ENCODE measurements around the gene TCL1A. TPM values are rescaled to one million over a fixed set of nuclear protein-coding genes. Genes with fewer than 3 reads are reported as not detected.
"Not testable (repeated sequence)": the region's sequence is repeated elsewhere in the genome, so short reads cannot be mapped to it uniquely, and the experiment has no call there.

TCL1A gene, protein sequence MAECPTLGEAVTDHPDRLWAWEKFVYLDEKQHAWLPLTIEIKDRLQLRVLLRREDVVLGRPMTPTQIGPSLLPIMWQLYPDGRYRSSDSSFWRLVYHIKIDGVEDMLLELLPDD
- total RNA-seq = not detected

DNA sequence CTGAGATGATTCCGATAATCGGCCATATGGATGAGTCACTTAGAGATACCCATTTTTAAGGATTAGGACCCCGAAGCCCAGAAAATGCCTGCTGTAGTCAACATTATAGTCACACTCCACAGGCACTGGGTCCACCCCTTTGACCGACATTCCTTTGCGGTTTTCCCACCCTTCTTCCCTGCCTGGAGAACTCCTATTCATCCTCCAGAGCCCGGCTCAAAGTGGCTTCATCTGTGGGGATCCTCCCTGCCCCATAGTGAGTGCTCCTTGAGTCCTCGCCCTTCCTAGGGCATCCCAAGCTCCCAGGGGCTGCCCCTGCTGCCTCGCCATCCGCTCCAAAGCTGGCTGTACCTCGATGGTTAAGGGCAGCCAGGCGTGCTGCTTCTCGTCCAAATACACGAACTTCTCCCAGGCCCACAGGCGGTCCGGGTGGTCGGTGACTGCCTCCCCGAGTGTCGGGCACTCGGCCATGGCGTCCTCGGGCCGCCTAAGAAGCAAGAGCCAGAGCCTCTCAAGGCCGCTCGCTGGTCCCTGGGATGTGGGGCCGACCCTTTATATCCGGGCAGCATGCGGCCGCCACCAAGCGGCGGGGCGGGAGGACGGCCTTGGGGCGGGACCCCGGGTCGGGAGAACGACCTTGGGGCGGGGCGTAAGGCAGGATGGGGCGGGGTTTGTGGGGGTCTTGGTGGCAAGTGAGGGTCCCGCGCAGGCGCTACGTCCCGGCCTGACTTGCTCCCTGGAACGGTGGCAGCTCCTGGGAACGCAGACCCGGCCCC lies at the start of gene TCL1A:
TCL1A (minus strand) TSS at position 530 of the 776 bp plus-strand sequence; CDS start at position 471, 59 bp downstream.
- DNase-seq = no peak
- ATAC-seq = no peak
- H3K36me3 ChIP-seq (replicated peaks in 1 of 2; ENCODE audit: insufficient read depth in 1 of 2, low read depth in 2 of 2) = no peaks in the 10 kb centered on the region
- 54 to 95% methylated on average over 7 to 39 of the region's 47 CpGs for WGBS, 2 donors
- intact Hi-C loops (cut with DNase I) = no loop called here
- TF ChIP-seq POLR2A (IDR thresholded peaks at IDR 0.05) = no peak
- TF ChIP-seq, protein P1, sequence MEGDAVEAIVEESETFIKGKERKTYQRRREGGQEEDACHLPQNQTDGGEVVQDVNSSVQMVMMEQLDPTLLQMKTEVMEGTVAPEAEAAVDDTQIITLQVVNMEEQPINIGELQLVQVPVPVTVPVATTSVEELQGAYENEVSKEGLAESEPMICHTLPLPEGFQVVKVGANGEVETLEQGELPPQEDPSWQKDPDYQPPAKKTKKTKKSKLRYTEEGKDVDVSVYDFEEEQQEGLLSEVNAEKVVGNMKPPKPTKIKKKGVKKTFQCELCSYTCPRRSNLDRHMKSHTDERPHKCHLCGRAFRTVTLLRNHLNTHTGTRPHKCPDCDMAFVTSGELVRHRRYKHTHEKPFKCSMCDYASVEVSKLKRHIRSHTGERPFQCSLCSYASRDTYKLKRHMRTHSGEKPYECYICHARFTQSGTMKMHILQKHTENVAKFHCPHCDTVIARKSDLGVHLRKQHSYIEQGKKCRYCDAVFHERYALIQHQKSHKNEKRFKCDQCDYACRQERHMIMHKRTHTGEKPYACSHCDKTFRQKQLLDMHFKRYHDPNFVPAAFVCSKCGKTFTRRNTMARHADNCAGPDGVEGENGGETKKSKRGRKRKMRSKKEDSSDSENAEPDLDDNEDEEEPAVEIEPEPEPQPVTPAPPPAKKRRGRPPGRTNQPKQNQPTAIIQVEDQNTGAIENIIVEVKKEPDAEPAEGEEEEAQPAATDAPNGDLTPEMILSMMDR (IDR thresholded peaks at IDR 0.05) = no peak
- H3K9me3 ChIP-seq = no peaks in the 10 kb centered on the region
- no peaks in the 10 kb centered on the region for H3K4me1 ChIP-seq
- no peak within 1 kb of the TSS for H3K4me3 ChIP-seq
- H3K27me3 ChIP-seq = no peaks in the 10 kb centered on the region
- no peak within 1 kb of the TSS for H3K27ac ChIP-seq

DNA sequence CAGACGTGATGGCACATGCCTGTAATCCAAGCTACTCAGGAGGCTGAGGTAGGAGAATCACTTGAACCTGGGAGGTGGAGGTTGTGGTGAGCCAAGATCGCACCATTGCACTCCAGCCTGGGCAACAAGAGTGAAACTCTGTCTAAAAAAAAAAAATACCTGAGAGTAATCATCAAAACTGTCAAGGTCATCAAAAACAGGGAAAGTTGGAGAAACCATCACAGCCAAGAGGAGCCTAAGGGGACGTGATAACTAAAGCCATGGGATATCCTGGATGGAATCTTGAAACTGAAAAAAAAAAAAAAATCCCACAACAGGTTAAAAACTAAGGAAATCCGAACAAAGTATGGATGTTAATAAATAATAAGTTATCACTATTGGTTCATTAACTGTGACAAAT lies 49.1 kb upstream of the TCL1A start:
- ATAC-seq; H3K9me3 ChIP-seq; H3K27me3 ChIP-seq; DNase-seq; H3K27ac ChIP-seq; H3K4me1 ChIP-seq; H3K36me3 ChIP-seq (replicated peaks in 1 of 2; ENCODE audit: insufficient read depth in 1 of 2, low read depth in 2 of 2); intact Hi-C loops (cut with DNase I); H3K4me3 ChIP-seq: not testable (repeated sequence)
- WGBS, 2 donors = 74 to 83% methylated on average over 4 of the region's 4 CpGs

DNA sequence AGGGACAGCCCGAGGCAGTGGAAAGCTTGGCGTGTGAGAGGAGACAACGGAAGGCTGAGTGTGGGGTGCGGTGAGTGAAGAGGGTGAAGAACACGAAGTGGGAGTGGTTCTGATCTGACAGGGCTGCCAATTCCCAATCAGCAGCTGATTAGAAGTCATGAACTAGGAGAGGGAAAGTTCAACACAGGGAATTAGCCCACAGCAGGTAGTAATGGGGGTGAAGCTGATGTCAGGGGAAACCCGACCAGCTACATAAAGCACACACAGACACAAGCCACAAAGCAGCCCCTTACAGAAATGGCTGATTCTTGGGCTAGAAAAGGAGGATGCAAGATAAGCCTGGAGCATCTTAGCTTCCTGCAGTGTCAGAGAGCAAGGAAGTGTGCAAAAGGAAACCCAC lies 47.5 kb upstream of the TCL1A start:
- intact Hi-C loops (cut with DNase I) = no loop called here
- H3K4me3 ChIP-seq = no peak overlapping the region
- ATAC-seq (no peak), DNase-seq (no peak)
- H3K27me3 ChIP-seq = no peaks in the 10 kb centered on the region
- no peaks in the 10 kb centered on the region for H3K36me3 ChIP-seq (replicated peaks in 1 of 2; ENCODE audit: insufficient read depth in 1 of 2, low read depth in 2 of 2)
- WGBS, 2 donors = 58 to 66% methylated on average over 6 of the region's 6 CpGs
- no peak for TF ChIP-seq POLR2A (IDR thresholded peaks at IDR 0.05)
- TF ChIP-seq, protein P1 (IDR thresholded peaks at IDR 0.05) = no peak
- no peak overlapping the region for H3K27ac ChIP-seq
- no peaks in the 10 kb centered on the region for H3K9me3 ChIP-seq
- peaks cover 10% of the 10 kb centered on the region for H3K4me1 ChIP-seq

DNA sequence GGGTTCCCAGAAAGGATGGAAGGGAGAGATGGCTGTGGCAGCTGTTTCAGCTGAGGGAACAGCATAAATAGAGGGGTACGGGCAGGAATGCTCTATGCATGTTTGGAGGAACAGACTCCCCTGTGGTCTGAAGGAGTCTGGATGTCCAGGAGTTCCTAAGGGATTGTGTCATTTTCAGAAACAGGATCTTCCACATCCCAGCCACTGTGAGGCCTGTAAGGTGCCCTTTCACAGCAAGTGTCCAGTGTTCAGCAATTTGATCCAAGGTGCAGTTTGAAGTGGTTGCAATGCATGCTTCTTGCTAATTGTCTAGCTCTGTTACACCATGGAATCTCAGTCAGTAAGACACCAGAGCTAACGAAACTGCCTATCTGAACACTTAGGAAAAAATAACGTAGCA lies 46.7 kb upstream of the TCL1A start:
- H3K27ac ChIP-seq = no peak overlapping the region
- H3K27me3 ChIP-seq = no peaks in the 10 kb centered on the region
- intact Hi-C loops (cut with DNase I) = no loop called here
- H3K9me3 ChIP-seq = no peaks in the 10 kb centered on the region
- WGBS, 2 donors = 84 to 85% methylated on average over 3 of the region's 3 CpGs
- ATAC-seq = no peak
- peaks cover 17% of the 10 kb centered on the region for H3K4me1 ChIP-seq
- no peak for DNase-seq
- TF ChIP-seq POLR2A (IDR thresholded peaks at IDR 0.05) = no peak
- TF ChIP-seq, protein P1 (IDR thresholded peaks at IDR 0.05) = no peak
- H3K36me3 ChIP-seq (replicated peaks in 1 of 2; ENCODE audit: insufficient read depth in 1 of 2, low read depth in 2 of 2) = no peaks in the 10 kb centered on the region
- H3K4me3 ChIP-seq = no peak overlapping the region

DNA sequence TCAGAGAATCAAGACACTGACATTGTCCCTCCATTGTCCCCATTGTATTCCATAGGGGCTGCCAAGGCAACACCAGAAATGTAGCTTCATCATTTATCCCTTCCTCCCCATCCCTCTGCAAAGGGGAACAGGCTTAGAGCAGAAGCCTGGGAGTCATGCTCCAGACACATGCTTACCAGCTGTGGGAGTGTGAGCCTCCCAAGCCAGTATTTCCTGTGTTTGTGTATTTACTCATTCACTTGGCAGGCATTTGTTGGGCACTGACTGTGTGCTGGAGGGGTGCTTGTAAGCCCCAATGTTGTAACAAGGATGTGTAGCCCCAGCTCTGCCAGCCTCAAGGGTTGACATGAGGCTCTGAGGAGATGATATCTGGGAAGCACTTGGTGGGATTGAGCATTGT lies 46.0 kb upstream of the TCL1A start:
- no peaks in the 10 kb centered on the region for H3K36me3 ChIP-seq (replicated peaks in 1 of 2; ENCODE audit: insufficient read depth in 1 of 2, low read depth in 2 of 2)
- no peak for ATAC-seq
- no peaks in the 10 kb centered on the region for H3K9me3 ChIP-seq
- no peaks in the 10 kb centered on the region for H3K27me3 ChIP-seq
- H3K27ac ChIP-seq = no peak overlapping the region
- peaks cover 17% of the 10 kb centered on the region for H3K4me1 ChIP-seq
- no peak for DNase-seq
- no peak overlapping the region for H3K4me3 ChIP-seq
- intact Hi-C loops (cut with DNase I) = no loop called here
- TF ChIP-seq, protein P1 (IDR thresholded peaks at IDR 0.05) = no peak
- no peak for TF ChIP-seq POLR2A (IDR thresholded peaks at IDR 0.05)
